DND-41 (cell line): ENCODE data around the gene FBXW11.

Source experiments
- ATAC-seq: fragments of 200-7000 bp; cut with Tn5 transposase; 3 replicates; pipeline ENCODE4 v1.9.1; 2021; ENCODE audit warnings: low read depth; ENCODE audit not compliant: insufficient read depth
- DNase-seq: peaks from one replicate; pipeline ENCODE4 v3.0.0-alpha.2; 2020
- H2AFZ ChIP-seq: 2 replicates; pipeline ENCODE4 v1.6.0; 2012; ENCODE audit warnings: low read depth, low read length
- H3K27ac ChIP-seq: 2 replicates; pipeline ENCODE4 v1.5.1; 2012; ENCODE audit warnings: low read length, inconsistent platforms
- H3K27me3 ChIP-seq: fragments of 200-600 bp; sonication (generic); 2 replicates; pipeline ENCODE4 v1.6.0; 2012; ENCODE audit warnings: low read length, mild to moderate bottlenecking, inconsistent platforms; ENCODE audit not compliant: insufficient read depth, poor library complexity
- H3K36me3 ChIP-seq: 2 replicates; pipeline ENCODE4 v1.5.1; 2012; ENCODE audit warnings: low read length, inconsistent platforms; ENCODE audit not compliant: insufficient read depth
- H3K4me1 ChIP-seq: 2 replicates; pipeline ENCODE4 v1.5.1; 2012; ENCODE audit warnings: mild to moderate bottlenecking, low read length; ENCODE audit not compliant: insufficient read depth
- H3K4me2 ChIP-seq: 2 replicates; pipeline ENCODE4 v1.6.0; 2012; ENCODE audit warnings: mild to moderate bottlenecking, moderate library complexity, low read length, inconsistent platforms; ENCODE audit not compliant: insufficient read depth
- H3K4me3 ChIP-seq, 2 experiments: fragments of 200-600 bp in 1 of 2; shearing (Covaris generic) in 1 of 2; 2 replicates each; pipeline ENCODE4 v1.5.1; 2012 to 2016; ENCODE audit warnings: inconsistent platforms in 2 of 2, low read length in 2 of 2, mild to moderate bottlenecking in 2 of 2, low read depth in 1 of 2, moderate library complexity in 1 of 2
- H3K79me2 ChIP-seq: 2 replicates; pipeline ENCODE4 v1.6.0; 2012; ENCODE audit warnings: low read length, inconsistent platforms; ENCODE audit not compliant: insufficient read depth
- H3K9ac ChIP-seq: 2 replicates; pipeline ENCODE4 v1.6.0; 2012; ENCODE audit warnings: low read depth, mild to moderate bottlenecking, inconsistent platforms, low read length, moderate library complexity
- H3K9me3 ChIP-seq: 2 replicates; pipeline ENCODE4 v1.5.1; 2012; ENCODE audit warnings: low read length, moderate library complexity, mild to moderate bottlenecking, inconsistent platforms; ENCODE audit not compliant: insufficient read depth, severe bottlenecking
- H4K20me1 ChIP-seq: 2 replicates; pipeline ENCODE4 v1.6.0; 2012; ENCODE audit warnings: low read length; ENCODE audit not compliant: insufficient read depth
- EZH2 ChIP-seq: IDR thresholded peaks from 3 replicates; pipeline ENCODE4 v1.6.1; 2012; ENCODE audit warnings: borderline replicate concordance, low read depth, mild to moderate bottlenecking, moderate library complexity, low read length, inconsistent platforms; ENCODE audit not compliant: severe bottlenecking
- TF ChIP-seq, protein P1 (sequence below): IDR thresholded peaks from 2 replicates; pipeline ENCODE4 v1.5.1; 2012; ENCODE audit warnings: borderline replicate concordance, low read length, moderate library complexity, mild to moderate bottlenecking; ENCODE audit not compliant: poor library complexity, severe bottlenecking; ENCODE audit errors: extremely low read depth

Gene FBXW11

DNA sequence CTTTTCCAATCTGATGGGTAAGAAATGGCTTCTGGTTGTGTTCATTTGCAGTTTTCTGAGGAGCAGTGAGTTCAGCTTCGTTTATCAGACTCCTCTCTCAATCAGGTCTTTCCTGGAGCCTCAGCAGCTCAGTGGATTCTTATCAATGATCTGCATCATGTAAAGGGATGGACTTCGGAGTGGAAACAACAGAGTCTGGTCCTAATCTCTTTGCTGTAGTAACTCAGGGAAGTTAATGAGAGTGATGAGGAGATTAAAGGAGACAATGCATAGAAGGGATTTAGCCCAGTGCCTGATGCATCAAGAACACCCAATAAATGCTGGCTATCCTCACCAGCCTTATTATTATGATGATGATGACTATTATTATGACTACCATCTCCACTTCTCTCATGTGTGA lies 173.7 kb downstream of the FBXW11 start:
- H3K4me1 ChIP-seq = no peaks in the 10 kb centered on the region
- ATAC-seq = no peak
- H3K4me2 ChIP-seq = no peak overlapping the region
- no peaks in the 10 kb centered on the region for H3K27me3 ChIP-seq
- no peak for DNase-seq
- H3K79me2 ChIP-seq = no peaks in the 10 kb centered on the region
- H2AFZ ChIP-seq = no peak overlapping the region
- no peak overlapping the region for H3K9ac ChIP-seq
- H4K20me1 ChIP-seq = no peaks in the 10 kb centered on the region
- no peaks in the 10 kb centered on the region for H3K36me3 ChIP-seq
- H3K4me3 ChIP-seq = no peak overlapping the region
- H3K9me3 ChIP-seq = no peaks in the 10 kb centered on the region
- TF ChIP-seq EZH2 = no peak
- TF ChIP-seq, protein P1, sequence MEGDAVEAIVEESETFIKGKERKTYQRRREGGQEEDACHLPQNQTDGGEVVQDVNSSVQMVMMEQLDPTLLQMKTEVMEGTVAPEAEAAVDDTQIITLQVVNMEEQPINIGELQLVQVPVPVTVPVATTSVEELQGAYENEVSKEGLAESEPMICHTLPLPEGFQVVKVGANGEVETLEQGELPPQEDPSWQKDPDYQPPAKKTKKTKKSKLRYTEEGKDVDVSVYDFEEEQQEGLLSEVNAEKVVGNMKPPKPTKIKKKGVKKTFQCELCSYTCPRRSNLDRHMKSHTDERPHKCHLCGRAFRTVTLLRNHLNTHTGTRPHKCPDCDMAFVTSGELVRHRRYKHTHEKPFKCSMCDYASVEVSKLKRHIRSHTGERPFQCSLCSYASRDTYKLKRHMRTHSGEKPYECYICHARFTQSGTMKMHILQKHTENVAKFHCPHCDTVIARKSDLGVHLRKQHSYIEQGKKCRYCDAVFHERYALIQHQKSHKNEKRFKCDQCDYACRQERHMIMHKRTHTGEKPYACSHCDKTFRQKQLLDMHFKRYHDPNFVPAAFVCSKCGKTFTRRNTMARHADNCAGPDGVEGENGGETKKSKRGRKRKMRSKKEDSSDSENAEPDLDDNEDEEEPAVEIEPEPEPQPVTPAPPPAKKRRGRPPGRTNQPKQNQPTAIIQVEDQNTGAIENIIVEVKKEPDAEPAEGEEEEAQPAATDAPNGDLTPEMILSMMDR = no peak
- no peak overlapping the region for H3K27ac ChIP-seq

DNA sequence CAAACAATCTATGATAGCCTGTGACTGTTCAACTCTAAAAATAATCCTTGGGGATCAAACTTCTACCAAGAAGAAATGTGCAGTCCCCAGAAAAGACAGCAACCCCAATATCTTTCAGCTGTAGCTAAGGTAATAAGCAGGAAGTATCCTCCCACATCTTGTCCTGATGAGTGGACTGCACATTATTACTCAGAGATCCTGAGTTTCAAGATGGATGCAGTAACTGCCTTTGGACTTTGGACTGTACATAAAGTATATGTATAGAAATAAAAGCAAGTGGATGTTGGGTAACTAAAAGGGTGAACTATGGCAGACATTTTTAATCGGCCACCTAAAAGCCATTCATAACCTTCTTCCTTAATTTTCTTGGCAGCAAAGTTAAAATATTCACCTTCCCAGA lies 175.8 kb downstream of the FBXW11 start:
- H3K79me2 ChIP-seq = no peaks in the 10 kb centered on the region
- TF ChIP-seq, protein P1 = no peak
- no peak for TF ChIP-seq EZH2
- no peaks in the 10 kb centered on the region for H4K20me1 ChIP-seq
- H3K4me2 ChIP-seq = no peak overlapping the region
- H3K27ac ChIP-seq = no peak overlapping the region
- H3K4me3 ChIP-seq = no peak overlapping the region
- ATAC-seq (no peak), DNase-seq (no peak)
- H2AFZ ChIP-seq = no peak overlapping the region
- no peaks in the 10 kb centered on the region for H3K36me3 ChIP-seq
- H3K27me3 ChIP-seq = no peaks in the 10 kb centered on the region
- no peak overlapping the region for H3K9ac ChIP-seq
- H3K4me1 ChIP-seq = no peaks in the 10 kb centered on the region
- no peaks in the 10 kb centered on the region for H3K9me3 ChIP-seq

DNA sequence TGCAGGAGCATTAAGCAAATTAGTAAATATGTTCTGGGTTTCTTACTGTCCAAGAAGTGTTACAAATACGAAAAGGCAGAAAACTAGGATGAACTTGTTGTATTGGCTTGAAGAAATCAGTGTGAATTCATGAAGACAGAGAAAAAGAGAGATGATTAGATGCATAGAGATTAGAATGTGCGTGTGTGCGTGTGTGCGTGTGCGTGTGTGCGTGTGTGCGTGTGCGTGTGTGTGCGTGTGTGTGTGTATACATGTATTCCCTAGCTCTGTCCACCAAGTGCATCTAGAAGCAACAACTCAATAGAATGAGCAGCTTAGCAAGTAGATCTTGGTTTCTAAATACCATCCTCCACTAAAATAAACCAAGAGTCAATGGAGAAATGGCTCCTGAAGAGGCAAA lies 179.3 kb downstream of the FBXW11 start:
- ATAC-seq (no peak), DNase-seq (no peak)
- H3K9ac ChIP-seq = no peak overlapping the region
- no peaks in the 10 kb centered on the region for H3K4me1 ChIP-seq
- H3K27ac ChIP-seq = no peak overlapping the region
- H3K79me2 ChIP-seq = no peaks in the 10 kb centered on the region
- no peak overlapping the region for H3K4me3 ChIP-seq
- H2AFZ ChIP-seq = no peak overlapping the region
- H3K4me2 ChIP-seq = no peak overlapping the region
- no peaks in the 10 kb centered on the region for H3K36me3 ChIP-seq
- H3K9me3 ChIP-seq = no peaks in the 10 kb centered on the region
- no peaks in the 10 kb centered on the region for H3K27me3 ChIP-seq
- TF ChIP-seq, protein P1 = no peak
- TF ChIP-seq EZH2 = no peak
- H4K20me1 ChIP-seq = no peaks in the 10 kb centered on the region

DNA sequence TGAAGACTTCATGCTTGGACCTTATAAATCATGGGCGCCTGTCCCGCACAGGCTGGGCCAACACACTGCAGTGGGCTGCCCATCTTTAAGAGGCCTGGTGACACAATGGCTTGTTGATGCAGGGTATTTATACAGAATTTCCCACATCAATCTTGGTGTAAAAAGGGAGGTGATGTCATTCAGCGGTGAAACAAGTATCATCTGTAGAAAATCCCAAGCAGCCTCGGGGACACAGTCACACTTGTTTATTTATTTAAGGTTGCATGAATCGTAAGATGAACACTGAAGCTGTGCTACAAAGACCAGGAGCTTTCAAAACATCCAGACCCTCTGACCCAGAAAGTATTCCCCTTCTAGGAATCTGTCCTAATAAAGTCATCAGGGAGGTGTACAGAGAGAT lies 180.3 kb downstream of the FBXW11 start:
- no peaks in the 10 kb centered on the region for H4K20me1 ChIP-seq
- ATAC-seq (no peak), DNase-seq (no peak)
- H3K4me2 ChIP-seq = no peak overlapping the region
- H3K4me1 ChIP-seq = no peaks in the 10 kb centered on the region
- no peak overlapping the region for H2AFZ ChIP-seq
- H3K4me3 ChIP-seq = no peak overlapping the region
- no peaks in the 10 kb centered on the region for H3K79me2 ChIP-seq
- H3K9me3 ChIP-seq = no peaks in the 10 kb centered on the region
- H3K27ac ChIP-seq = no peak overlapping the region
- no peak overlapping the region for H3K9ac ChIP-seq
- H3K36me3 ChIP-seq = no peaks in the 10 kb centered on the region
- TF ChIP-seq, protein P1 = no peak
- no peaks in the 10 kb centered on the region for H3K27me3 ChIP-seq
